Measurements from ENCODE around the gene HMCN1.

HMCN1 gene

GRCh38 chr1:186030453-186030852 lies 296.3 kb downstream of the HMCN1 start:
- DNase-seq (ENCODE audit: low spot score) = no peak

DNA sequence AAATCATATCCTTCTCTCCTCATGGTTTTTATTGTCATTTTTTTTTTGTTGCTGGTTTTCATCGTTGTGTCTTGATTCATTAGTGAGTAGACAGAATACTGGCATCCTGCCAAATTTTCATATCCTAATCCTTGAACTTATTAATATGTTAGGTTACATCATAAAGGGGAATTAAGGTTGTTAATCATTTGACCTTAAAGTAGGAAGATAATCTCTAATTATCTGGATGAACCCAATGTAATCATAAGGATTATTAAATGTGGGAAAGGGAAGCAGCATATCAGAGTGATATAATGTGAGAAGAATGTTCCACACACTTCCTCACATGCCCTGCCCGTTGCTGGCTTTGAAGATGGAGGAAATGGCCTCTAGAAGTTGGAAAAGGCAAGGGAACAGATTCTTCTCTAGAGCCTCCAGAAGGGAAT lies 299.7 kb downstream of the HMCN1 start:
- DNase-seq (ENCODE audit: low spot score) = no peak

DNA sequence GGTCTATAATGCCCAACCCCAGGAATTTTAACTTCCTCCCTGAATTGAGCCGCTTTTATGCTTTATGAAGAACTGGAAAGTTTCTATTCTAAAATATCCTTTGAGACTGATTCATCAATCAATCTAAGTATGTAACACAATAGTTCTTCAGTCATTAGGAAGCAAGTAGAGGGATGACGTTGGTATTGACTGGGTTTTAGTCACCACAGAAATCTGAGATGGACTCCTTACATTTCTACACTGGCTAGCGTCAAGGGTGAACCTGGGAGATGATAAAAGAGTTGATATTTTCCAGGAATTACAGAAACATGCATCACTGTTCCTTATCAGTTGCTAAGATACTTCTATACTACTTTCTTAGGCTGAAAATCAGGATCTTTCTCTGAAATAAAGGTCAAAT lies 308.0 kb downstream of the HMCN1 start:
- no peak for DNase-seq (ENCODE audit: low spot score)

- DNase-seq (ENCODE audit: low spot score) = no peak
These were observed 309.1 kb downstream of the HMCN1 start for GRCh38 chr1:186043296-186043695.

DNA sequence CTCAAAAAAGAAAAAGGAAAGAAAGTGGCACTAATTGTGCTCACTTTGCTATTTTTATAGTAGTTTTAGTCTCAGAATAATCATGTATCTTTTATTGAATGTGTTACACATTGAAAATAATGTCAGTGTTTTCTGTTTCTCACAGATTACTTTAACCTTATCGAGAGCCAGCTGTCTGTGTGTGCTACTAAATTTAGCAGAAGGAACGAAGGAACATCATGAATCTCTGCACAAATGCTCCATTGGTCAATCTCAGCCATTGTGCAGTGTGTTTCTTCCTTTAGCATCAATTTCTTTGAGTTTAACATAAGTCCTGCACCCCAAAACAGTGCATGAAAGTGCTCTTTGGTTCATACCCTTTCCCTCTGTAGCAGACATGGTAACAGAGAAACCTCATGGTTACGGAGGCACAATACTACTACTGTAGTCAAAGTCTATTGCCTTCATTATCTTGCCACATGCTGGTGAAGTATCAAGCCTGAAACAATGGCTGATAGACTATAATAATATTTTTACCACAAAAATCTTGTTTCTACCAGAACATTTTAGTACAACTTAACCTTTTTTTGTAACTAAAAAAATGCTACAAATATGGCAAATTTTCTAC lies 310.0 kb downstream of the HMCN1 start:
- DNase-seq (ENCODE audit: low spot score) = no peak

DNA sequence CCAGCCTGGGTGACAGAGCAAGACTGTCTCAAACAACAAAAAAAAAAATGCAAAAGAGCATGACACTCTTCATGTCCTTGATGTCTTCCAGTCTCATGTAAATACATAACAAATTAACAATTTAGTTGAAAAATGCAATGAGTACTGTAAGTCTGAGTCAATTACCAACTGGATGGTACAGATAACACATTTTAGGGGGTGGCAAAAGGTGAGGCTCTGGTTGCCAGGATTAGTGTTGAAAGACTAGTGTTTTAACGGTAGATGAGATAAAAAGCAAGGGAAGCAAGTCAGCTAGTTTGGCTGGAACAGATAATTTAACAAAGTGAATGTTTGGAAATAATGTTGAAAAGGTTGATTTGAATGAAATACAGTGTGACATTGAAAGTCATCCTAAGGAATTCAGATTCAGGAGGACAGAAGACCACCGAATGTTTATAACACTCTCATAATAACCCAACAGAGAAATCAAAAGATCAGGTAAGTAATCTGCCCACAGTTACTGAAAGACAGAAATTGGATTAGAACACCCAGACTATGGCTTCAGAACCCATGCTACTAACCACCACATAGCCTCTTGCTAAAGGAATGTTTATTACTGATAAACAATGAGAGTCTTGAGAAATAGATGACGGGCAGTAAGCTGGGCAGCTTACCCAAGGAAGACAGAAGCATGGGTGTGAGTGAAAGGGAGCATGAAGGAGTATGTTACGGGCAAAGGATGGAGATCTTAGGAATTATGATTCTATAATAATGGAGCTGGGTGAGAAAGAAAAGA lies 312.4 kb downstream of the HMCN1 start:
- no peak for DNase-seq (ENCODE audit: low spot score)

- no peak for DNase-seq (ENCODE audit: low spot score)
These were observed 316.2 kb downstream of the HMCN1 start for GRCh38 chr1:186050360-186050759.

DNA sequence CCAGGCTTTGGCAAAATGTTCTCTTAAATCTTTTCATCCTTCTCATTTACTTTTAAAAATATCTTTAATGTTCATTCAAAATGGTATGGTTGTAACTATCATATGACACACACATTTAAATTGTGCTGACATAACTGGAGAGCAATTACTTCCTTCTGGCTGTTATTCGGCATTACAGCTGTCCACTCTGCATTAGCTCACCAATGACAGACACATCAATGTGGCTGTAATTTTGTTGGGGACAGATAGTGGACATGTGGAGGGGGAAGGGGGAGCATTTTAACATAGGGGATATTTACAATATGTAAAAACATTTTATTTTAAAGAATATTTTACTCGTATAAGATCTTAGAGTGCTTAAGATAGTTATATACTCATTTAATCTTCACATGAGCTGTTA lies 319.8 kb downstream of the HMCN1 start:
- DNase-seq (ENCODE audit: low spot score) = no peak

- DNase-seq (ENCODE audit: low spot score) = no peak
These were observed 320.7 kb downstream of the HMCN1 start for GRCh38 chr1:186054932-186055331.

DNA sequence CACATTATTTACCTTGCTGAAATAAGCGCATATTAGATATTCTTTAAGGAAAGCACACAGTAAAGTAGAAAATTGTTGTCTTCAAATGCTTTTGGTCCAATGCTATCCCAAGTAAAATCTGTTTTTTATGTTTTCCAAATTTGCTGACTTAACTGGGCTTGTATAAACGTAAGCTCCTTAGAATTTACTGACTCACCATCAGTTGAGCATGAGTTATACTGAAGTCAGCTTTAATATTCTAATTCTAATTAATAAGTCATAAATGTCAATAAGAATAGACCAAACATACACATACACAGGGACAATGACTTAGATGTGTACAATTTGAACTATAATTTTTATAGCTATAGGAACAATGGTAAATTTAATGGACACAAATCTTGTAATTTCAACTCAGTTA lies 321.7 kb downstream of the HMCN1 start:
- DNase-seq (ENCODE audit: low spot score) = no peak

GRCh38 chr1:186057086-186057485 lies 322.9 kb downstream of the HMCN1 start:
- DNase-seq (ENCODE audit: low spot score) = no peak

- DNase-seq (ENCODE audit: low spot score) = no peak
These were observed 325.1 kb downstream of the HMCN1 start for GRCh38 chr1:186059311-186059710.

- no peak for DNase-seq (ENCODE audit: low spot score)
These were observed 325.6 kb downstream of the HMCN1 start for GRCh38 chr1:186059752-186060151.

GRCh38 chr1:186060226-186060625 lies 326.0 kb downstream of the HMCN1 start:
- DNase-seq (ENCODE audit: low spot score) = no peak

- no peak for DNase-seq (ENCODE audit: low spot score)
These were observed 329.0 kb downstream of the HMCN1 start for GRCh38 chr1:186063091-186063657.

DNA sequence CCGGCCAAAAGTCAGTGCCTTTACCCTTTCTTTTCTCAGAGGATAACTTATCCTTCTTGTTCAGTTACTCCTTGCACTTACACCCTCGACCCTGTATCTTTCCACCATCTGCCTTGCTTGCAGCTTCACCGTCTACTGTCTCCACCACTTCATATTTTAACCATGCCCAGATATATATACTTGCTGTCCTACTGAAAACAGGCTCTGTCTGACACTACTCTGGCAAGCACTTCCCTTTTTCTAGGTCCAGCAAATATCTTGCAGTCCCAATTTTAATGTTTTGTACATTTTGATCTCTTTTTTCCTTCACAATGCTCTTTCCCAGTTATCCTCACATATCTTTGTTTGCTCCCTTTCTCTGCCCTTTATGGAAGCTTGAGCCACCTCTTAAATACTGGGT lies 332.2 kb downstream of the HMCN1 start:
- DNase-seq (ENCODE audit: low spot score) = no peak

- DNase-seq (ENCODE audit: low spot score) = no peak
These were observed 339.5 kb downstream of the HMCN1 start for GRCh38 chr1:186073697-186074096.

DNA sequence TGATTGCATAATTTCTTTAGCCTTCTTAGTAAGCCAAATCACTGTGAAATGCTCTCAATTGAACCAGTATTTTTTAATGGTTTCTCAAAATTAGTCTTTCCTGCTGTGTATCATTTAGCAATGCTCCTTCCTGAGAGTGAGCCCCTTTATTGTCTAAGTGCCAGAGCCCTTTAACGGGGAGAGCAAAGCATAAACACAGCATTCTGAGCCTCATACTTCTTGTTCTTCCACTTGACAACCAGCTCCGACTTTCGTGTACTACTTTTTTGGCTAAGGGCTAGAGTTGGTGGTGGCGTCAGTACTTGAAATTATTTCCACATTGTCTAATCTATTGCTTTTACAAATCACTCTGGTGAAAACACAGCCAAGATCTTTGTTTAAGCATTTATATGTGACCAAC lies 341.8 kb downstream of the HMCN1 start:
- DNase-seq (ENCODE audit: low spot score) = no peak

DNA sequence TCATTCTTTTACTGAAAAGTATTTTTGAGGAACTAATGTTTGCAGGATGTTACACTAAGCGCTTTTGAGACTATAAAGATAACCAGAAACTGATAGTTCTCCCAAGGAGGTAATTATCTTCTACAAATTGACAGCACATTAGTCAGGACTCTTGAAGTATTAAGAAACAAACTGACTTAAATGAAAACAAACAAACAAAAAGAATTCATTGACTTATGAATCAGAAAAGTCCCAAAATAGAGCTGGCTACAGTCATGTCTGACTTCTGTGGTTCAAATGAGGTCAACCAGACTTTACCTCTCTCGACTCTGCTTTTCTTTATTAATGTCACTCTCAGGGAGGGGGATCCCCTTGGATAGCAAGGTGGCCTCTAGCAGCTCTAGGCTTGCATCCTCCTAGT lies 344.1 kb downstream of the HMCN1 start:
- no peak for DNase-seq (ENCODE audit: low spot score)

DNA sequence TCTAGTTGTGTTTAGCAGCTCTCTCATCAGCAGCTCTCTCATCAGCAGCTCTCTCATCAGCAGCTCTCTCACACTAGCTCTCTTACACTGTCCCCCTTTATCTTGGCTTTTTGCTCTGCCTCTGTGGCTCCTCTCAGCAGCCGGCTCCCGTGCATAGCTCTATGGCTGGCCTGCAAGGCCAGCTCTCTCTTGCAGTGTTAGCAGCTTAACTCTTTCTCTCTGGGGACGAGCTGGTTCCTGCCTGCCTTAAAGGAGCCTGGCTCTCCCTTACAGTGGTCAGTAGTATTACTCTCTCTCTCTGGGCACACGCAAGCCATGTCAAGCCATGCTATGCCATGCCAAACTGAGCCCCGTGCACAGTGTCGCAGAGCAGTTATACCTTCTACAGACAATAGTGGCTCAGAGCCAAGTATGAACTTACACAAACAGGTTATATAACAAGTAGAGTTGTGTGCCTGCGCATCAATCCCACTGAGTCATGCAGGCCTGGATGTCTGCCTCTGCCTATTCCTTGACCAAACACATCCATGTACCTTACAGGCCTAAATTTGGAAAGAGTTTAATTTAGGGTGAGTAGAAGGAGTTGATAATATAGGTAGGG lies 345.0 kb downstream of the HMCN1 start:
- no peak for DNase-seq (ENCODE audit: low spot score)

- peak; percentile 26 for DNase-seq (ENCODE audit: low spot score)
These were observed 348.2 kb downstream of the HMCN1 start for GRCh38 chr1:186082235-186082937.

- DNase-seq (ENCODE audit: low spot score) = no peak
These were observed 352.4 kb downstream of the HMCN1 start for GRCh38 chr1:186086583-186086982.

DNA sequence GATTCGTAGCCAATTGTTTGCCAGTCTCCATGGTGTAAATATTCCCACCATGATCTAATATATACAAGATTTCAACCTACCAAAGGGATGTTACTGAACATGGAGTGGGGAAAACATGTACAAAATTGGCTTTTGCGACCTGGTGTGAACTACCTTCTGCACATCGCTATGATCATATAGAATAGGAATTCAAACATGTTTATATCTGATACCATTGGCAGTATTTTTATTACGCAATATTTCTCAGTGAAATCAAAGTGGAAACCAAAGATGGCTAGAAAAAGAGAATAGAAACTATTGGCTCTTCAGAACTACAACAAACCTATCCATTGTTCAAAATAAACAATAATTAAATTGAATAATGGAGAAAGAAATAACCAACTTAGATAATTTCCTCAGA lies 355.7 kb downstream of the HMCN1 start:
- DNase-seq (ENCODE audit: low spot score) = no peak

Data from iPS-NIHi11 (cell line).